KG1 (cell line): ENCODE measurements around the gene UQCR11.

Source experiments
- DNase-seq: peaks from one replicate; lab custom pipeline; 2025; lab: John Stamatoyannopoulos, UW

The UQCR11 gene

DNA sequence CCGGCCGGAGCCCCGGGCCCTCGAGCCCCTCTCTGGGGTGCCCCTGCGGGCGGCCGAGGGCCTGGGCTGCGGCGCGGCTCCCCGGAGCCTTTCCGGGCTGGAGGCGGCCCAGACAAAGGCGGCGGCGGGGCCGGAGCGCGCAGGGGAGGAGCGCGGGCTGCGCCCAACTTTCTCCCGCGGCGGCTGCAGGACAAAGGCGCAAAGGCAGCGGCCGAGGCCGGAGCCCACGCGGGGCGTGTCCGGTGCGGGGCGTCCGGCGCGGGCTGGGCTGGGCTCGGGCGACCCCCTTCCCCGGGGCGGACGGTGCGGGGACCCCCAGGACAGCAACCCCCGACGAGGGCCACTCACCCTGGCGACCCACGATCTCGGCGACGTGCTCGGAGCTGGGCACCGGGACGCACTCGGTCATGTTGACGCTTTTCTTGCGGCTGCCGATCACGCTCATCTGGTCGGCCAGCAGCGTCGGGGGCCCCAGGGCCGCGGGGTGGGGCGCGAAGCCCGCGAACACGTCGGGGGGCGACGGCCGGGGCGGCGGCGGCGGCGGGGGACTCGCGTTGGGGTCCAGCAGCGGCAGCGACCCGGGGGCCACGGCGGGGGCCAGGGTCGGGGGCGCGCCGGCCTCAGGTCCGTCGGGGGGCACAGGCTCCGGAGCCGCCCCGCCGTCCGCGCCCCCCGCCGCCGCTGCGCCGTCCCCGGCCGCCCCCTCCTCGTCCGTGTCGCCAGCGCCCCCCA is 38.0 kb downstream of the UQCR11 start:
- no peak for DNase-seq

GRCh38 chr19:1566392-1567115 is 38.7 kb downstream of the UQCR11 start:
- DNase-seq: no peak

DNA sequence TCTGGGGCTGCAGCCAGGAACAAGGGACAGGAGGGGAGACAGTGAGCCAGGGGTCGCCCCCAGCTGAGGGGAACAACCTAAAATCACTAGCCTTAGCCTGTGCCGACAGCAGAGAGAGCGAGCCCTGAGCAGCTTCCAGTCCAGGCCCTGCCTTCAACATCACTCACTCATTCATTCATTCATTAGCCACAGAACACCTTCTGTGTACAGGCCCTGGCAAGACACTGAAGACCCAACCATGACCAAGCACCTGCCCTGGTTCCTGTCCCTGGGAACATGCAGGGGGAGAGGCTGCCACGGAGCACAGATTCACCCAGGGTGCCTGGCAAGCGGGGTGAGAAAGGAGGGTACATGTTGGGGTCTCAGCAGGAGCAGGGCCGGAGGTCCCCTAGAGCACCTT is 42.0 kb downstream of the UQCR11 start:
- DNase-seq: no peak

- no peak for DNase-seq
These were observed 43.9 kb downstream of the UQCR11 start for GRCh38 chr19:1561236-1561842.

- no peak for DNase-seq
These were observed 44.9 kb downstream of the UQCR11 start for GRCh38 chr19:1560286-1560882.

GRCh38 chr19:1558552-1558951 is 46.7 kb downstream of the UQCR11 start:
- no peak for DNase-seq

- DNase-seq: no peak
These were observed 48.7 kb downstream of the UQCR11 start for GRCh38 chr19:1556390-1557070.

GRCh38 chr19:1555487-1556389 is 49.5 kb downstream of the UQCR11 start:
- no peak for DNase-seq

GRCh38 chr19:1554968-1555367 is 50.3 kb downstream of the UQCR11 start:
- no peak for DNase-seq

- no peak for DNase-seq
These were observed 51.8 kb downstream of the UQCR11 start for GRCh38 chr19:1553415-1553814.

GRCh38 chr19:1551068-1552040 is 53.9 kb downstream of the UQCR11 start:
- no peak for DNase-seq

DNA sequence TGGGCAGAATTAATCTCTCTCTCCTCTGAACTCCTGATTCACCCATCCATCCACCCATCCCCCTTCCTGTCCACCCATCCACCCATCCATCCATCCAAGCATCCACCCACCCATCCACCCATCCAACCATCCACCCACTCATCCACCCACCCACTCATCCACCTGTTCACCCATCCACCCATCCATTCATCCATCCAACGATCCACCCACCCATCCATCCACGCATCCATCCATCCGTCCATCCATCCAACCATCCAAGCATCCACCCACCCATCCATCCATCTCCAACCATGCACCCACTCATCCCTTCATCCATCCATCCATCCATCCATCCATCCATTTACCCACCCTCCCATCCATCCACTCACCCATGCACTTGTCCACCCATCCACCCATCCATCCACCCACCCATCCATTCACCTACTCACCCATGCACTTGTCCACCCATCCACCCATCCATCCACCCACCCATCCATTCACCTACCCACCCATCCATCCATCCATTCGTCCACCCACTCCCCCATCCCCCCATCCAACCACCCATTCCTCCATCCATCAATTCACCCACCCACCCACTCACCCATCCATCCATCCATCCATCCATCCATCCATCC is 55.8 kb downstream of the UQCR11 start:
- DNase-seq: no peak
